Liver (tissue), 3 donors: ENCODE measurements around the gene CYP8B1.

Source experiments
- CTCF ChIP-seq: fragments of 150-350 bp; IDR thresholded peaks from 2 replicates; pipeline ENCODE4 v1.5.1; 2017; ENCODE audit warnings: improper control_type of control experiment, low read depth, low read length; ENCODE audit not compliant: missing input control
- EGR1 ChIP-seq, 2 donors: IDR thresholded peaks; 2 replicates each; pipeline ENCODE4 v1.6.1; 2016 to 2018; ENCODE audit warnings: antibody characterized with exemption in 2 of 2, low read depth in 2 of 2
- FOXA1 ChIP-seq: IDR thresholded peaks from 2 replicates; pipeline ENCODE4 v1.6.1; 2016; ENCODE audit warnings: antibody characterized with exemption
- GABPA ChIP-seq, 2 donors: IDR thresholded peaks in 1 of 2; conservative IDR thresholded peaks in 1 of 2; 2 replicates each; pipeline ENCODE4 v1.6.1; 2016; ENCODE audit warnings: antibody characterized with exemption in 2 of 2, mild to moderate bottlenecking in 1 of 2, moderate library complexity in 1 of 2
- HNF4A ChIP-seq, 2 donors: conservative IDR thresholded peaks; 2 replicates each; pipeline ENCODE4 v1.6.1; 2016; ENCODE audit warnings: antibody characterized with exemption in 2 of 2, mild to moderate bottlenecking in 2 of 2
- RAD21 ChIP-seq, 2 donors: IDR thresholded peaks; 2 replicates each; pipeline ENCODE4 v1.6.1; 2016; ENCODE audit warnings: antibody characterized with exemption in 2 of 2, mild to moderate bottlenecking in 2 of 2
- REST ChIP-seq: IDR thresholded peaks from 2 replicates; pipeline ENCODE4 v1.6.1; 2016; ENCODE audit warnings: antibody characterized with exemption, mild to moderate bottlenecking
- SP1 ChIP-seq: IDR thresholded peaks from 2 replicates; pipeline ENCODE4 v1.6.1; 2018; ENCODE audit warnings: antibody characterized with exemption, mild to moderate bottlenecking
- TAF1 ChIP-seq: conservative IDR thresholded peaks from 2 replicates; pipeline ENCODE4 v1.6.1; 2016; ENCODE audit warnings: antibody characterized with exemption, mild to moderate bottlenecking
- YY1 ChIP-seq: IDR thresholded peaks from 2 replicates; pipeline ENCODE4 v1.6.1; 2016; ENCODE audit warnings: antibody characterized with exemption, mild to moderate bottlenecking
- TF ChIP-seq, protein P1 (sequence below): IDR thresholded peaks from 2 replicates; pipeline ENCODE4 v1.6.1; 2016; ENCODE audit warnings: antibody characterized with exemption
- TF ChIP-seq, protein P2 (sequence below): IDR thresholded peaks from 2 replicates; pipeline ENCODE4 v1.6.1; 2016; ENCODE audit warnings: antibody characterized with exemption
- donor health status: healthy.
- donor health status: healthy.

DNA sequence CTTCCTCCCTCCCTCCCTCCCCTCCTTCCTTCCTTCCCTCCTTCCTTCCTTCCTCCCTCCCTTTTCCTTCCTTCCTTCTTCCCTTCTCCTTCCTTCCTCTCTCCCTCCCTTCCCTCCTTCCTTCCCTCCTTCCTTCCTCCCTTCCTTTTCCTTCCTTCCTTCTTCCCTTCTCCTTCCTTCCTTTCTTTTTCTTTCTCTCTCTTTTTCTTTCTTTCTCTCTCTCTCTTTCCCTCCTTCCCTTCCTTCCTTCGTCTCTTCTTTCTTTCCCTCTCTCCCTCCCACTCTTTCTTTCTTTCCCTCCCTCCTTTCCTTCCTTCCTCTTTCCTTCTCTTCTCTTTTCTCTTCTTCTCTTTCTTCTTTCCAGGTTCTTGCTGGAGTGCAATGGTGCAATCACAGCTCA lies 28.4 kb upstream of the CYP8B1 start:
- TF ChIP-seq CTCF (no peak), RAD21 (IDR thresholded peaks at IDR 0.05) (no peak), TAF1 (no peak), REST (no peak), GABPA (IDR thresholded peaks at IDR 0.05 in 1 of 2, conservative IDR thresholded peaks at IDR 0.05 in 1 of 2) (no peak), YY1 (no peak), SP1 (no peak), EGR1 (IDR thresholded peaks at IDR 0.05; ENCODE audit: low read depth in 2 of 2) (no peak), FOXA1 (no peak), HNF4A (conservative IDR thresholded peaks at IDR 0.05) (no peak)
- TF ChIP-seq, protein P1, sequence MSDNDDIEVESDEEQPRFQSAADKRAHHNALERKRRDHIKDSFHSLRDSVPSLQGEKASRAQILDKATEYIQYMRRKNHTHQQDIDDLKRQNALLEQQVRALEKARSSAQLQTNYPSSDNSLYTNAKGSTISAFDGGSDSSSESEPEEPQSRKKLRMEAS: no peak
- TF ChIP-seq, protein P2, sequence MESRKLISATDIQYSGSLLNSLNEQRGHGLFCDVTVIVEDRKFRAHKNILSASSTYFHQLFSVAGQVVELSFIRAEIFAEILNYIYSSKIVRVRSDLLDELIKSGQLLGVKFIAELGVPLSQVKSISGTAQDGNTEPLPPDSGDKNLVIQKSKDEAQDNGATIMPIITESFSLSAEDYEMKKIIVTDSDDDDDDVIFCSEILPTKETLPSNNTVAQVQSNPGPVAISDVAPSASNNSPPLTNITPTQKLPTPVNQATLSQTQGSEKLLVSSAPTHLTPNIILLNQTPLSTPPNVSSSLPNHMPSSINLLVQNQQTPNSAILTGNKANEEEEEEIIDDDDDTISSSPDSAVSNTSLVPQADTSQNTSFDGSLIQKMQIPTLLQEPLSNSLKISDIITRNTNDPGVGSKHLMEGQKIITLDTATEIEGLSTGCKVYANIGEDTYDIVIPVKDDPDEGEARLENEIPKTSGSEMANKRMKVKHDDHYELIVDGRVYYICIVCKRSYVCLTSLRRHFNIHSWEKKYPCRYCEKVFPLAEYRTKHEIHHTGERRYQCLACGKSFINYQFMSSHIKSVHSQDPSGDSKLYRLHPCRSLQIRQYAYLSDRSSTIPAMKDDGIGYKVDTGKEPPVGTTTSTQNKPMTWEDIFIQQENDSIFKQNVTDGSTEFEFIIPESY: no peak
